NB4 (cell line): Measurements from ENCODE around the gene BFSP2.

Experiments used
- POLR2A ChIP-seq: IDR thresholded peaks from 2 replicates; pipeline ENCODE4 v1.6.1; 2011; ENCODE audit warnings: mild to moderate bottlenecking; ENCODE audit not compliant: insufficient read length; ENCODE audit errors: extremely low read depth
- TF ChIP-seq, protein P1 (sequence below): IDR thresholded peaks from one replicate; pipeline ENCODE4 v1.5.1; 2012; ENCODE audit warnings: low read depth, low read length

DNA sequence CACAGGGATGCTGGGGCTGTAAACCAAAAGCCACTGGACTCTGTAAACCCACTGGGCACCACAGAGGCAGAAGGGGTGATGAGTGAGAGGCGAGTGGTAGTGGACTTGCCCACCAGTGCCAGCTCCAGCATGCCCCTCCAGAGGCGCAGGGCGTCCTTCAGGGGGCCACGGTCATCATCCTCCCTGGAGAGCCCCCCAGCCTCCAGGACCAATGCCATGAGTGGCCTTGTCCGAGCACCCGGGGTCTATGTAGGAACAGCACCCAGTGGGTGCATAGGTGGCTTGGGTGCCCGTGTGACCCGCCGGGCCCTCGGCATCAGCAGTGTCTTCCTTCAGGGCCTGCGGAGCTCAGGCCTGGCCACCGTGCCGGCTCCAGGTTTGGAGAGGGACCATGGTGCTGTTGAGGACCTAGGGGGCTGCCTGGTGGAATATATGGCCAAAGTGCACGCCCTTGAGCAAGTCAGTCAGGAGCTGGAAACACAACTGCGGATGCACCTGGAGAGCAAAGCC lies at the start of gene BFSP2:
- TF ChIP-seq, protein P1, sequence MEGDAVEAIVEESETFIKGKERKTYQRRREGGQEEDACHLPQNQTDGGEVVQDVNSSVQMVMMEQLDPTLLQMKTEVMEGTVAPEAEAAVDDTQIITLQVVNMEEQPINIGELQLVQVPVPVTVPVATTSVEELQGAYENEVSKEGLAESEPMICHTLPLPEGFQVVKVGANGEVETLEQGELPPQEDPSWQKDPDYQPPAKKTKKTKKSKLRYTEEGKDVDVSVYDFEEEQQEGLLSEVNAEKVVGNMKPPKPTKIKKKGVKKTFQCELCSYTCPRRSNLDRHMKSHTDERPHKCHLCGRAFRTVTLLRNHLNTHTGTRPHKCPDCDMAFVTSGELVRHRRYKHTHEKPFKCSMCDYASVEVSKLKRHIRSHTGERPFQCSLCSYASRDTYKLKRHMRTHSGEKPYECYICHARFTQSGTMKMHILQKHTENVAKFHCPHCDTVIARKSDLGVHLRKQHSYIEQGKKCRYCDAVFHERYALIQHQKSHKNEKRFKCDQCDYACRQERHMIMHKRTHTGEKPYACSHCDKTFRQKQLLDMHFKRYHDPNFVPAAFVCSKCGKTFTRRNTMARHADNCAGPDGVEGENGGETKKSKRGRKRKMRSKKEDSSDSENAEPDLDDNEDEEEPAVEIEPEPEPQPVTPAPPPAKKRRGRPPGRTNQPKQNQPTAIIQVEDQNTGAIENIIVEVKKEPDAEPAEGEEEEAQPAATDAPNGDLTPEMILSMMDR: no peak
- no peak for TF ChIP-seq POLR2A
